ENCODE results near the gene UGT2B7. TPM values are rescaled to one million over a fixed set of nuclear protein-coding genes. Genes with fewer than 3 reads are reported as not detected.

UGT2B7 gene
- total and polyA plus RNA-seq, 10 of the 15 experiments (the other 5 are each of a cell fraction or from before 2014, with no cell fraction given): 0.73 to 2.9 (median 1.2) TPM

DNA sequence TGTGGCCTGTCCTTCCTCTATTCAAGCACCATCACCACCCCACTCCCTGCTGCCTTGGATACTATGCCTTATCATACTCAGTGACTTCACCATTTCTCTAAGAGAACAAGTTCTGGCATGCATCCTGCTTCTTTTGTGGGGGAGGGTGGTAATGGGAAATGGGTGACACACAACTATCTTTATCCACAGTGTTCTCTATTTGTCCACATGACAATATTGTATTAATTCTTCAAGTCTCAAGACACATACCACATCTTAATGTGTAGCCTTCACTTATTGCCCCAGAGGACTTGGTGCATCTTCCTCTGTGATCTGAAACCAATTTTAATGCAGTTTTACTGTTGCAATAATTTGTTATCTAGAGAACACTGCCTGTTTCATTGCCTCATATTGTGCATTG is 29.3 kb upstream of the UGT2B7 start:
- TF ChIP-seq FOS (IDR thresholded peaks at IDR 0.05; ENCODE audit: borderline replicate concordance, extremely low read depth, insufficient read length) (no peak), ATF7 (IDR thresholded peaks at IDR 0.05; ENCODE audit: low read depth) (0 out of 2 replicates have a peak, but pooled peaks have one; percentile 24), NR2C2 (IDR thresholded peaks at IDR 0.05; ENCODE audit: borderline replicate concordance, control insufficient read depth, insufficient read length, low read depth) (no peak), HDAC6 (IDR thresholded peaks at IDR 0.05; ENCODE audit: unreplicated experiment) (no peak)
- Histone ChIP-seq H3K27ac (ENCODE audit: control insufficient read depth, insufficient read depth) (no peak overlapping the region), H3K9me3 (replicated peaks; ENCODE audit: control insufficient read depth, insufficient read depth, low read length) (no peaks in the 10 kb centered on the region), H3K36me3 (ENCODE audit: control insufficient read depth in 2 of 2, insufficient read depth in 2 of 2, low read length in 1 of 2) (no peaks in the 10 kb centered on the region), H4K20me1 (ENCODE audit: control insufficient read depth, insufficient read depth) (no peaks in the 10 kb centered on the region), H3K79me2 (ENCODE audit: control insufficient read depth, insufficient read depth, low read length) (no peaks in the 10 kb centered on the region), H3K4me3 (no peak overlapping the region), H3K9ac (ENCODE audit: control insufficient read depth, insufficient read depth, low read length) (no peak overlapping the region), H2AFZ (ENCODE audit: control insufficient read depth, low read depth, low read length) (no peak overlapping the region), H3K27me3 (replicated peaks in 1 of 2; ENCODE audit: control insufficient read depth in 2 of 2, insufficient read depth in 2 of 2, low read length in 1 of 2) (no peaks in the 10 kb centered on the region), H3K4me2 (ENCODE audit: control insufficient read depth, insufficient read depth) (no peak overlapping the region), H3K4me1 (ENCODE audit: control insufficient read depth, insufficient read depth, low read length) (no peaks in the 10 kb centered on the region)
- ChIA-PET RAD21 (ENCODE audit: unreplicated experiment) (interaction anchor here (0.9 kb wide), 1 partner anchor 39 kb away, joined by 3 read pairs; no protein-coding TSS in a partner anchor), CTCF (no interaction called here), POLR2A (interaction anchor here (0.6 to 1.7 kb wide), 2 partner anchors 9 to 84 kb away, joined by 3 to 6 read pairs; no protein-coding TSS in a partner anchor), SMC1A (ENCODE audit: uncharacterized antibody, unreplicated experiment) (interaction anchor here (0.6 to 1.3 kb wide), 4 partner anchors 18 to 651 kb away, joined by 3 to 4 read pairs (median 3); no protein-coding TSS in a partner anchor)
- no peak for FAIRE-seq
- no peak for DNase-seq (ENCODE audit: low read depth, low spot score)
- intact Hi-C loops (cut with micrococcal nuclease; ENCODE audit: unreplicated experiment) (loop anchor here (10.0 kb wide), 1 partner anchor 442 kb away; no protein-coding TSS in a partner anchor), in situ Hi-C loops (cut with MboI) (loop anchor here (25.0 kb wide), 1 partner anchor 1620 kb away; the partner anchor contains the start of gene UTP3)
- ATAC-seq: peak; percentile 37; the same call in 2 of the 3 replicates
- BruUV-seq (replicated peaks): no TSS peak

GRCh38 chr4:69069085-69069484 is 27.2 kb upstream of the UGT2B7 start:
- ChIA-PET SMC1A (ENCODE audit: uncharacterized antibody, unreplicated experiment) (interaction anchor here (0.7 to 0.9 kb wide), 2 partner anchors 27 to 57 kb away, joined by 3 to 5 read pairs; partner anchors contain the start of gene UGT2B7), RAD21 (ENCODE audit: unreplicated experiment) (no interaction called here), POLR2A (no interaction called here), CTCF (interaction anchor here (1.5 kb wide), 1 partner anchor 8 kb away, joined by 6 read pairs; no protein-coding TSS in a partner anchor)
- Histone ChIP-seq H3K27ac (ENCODE audit: control insufficient read depth, insufficient read depth) (no peak overlapping the region), H3K4me3 (no peak overlapping the region), H3K36me3 (ENCODE audit: control insufficient read depth in 2 of 2, insufficient read depth in 2 of 2, low read length in 1 of 2) (no peaks in the 10 kb centered on the region), H3K9ac (ENCODE audit: control insufficient read depth, insufficient read depth, low read length) (no peak overlapping the region), H2AFZ (ENCODE audit: control insufficient read depth, low read depth, low read length) (no peak overlapping the region), H3K27me3 (replicated peaks in 1 of 2; ENCODE audit: control insufficient read depth in 2 of 2, insufficient read depth in 2 of 2, low read length in 1 of 2) (no peaks in the 10 kb centered on the region), H3K4me1 (ENCODE audit: control insufficient read depth, insufficient read depth, low read length) (no peaks in the 10 kb centered on the region), H3K79me2 (ENCODE audit: control insufficient read depth, insufficient read depth, low read length) (no peaks in the 10 kb centered on the region), H3K4me2 (ENCODE audit: control insufficient read depth, insufficient read depth) (no peak overlapping the region), H3K9me3 (replicated peaks; ENCODE audit: control insufficient read depth, insufficient read depth, low read length) (no peaks in the 10 kb centered on the region), H4K20me1 (ENCODE audit: control insufficient read depth, insufficient read depth) (no peaks in the 10 kb centered on the region)
- in situ Hi-C loops (cut with MboI) (loop anchor here (25.0 kb wide), 1 partner anchor 1618 kb away; the partner anchor contains the start of gene UTP3), intact Hi-C loops (cut with micrococcal nuclease; ENCODE audit: unreplicated experiment) (loop anchor here (10.0 kb wide), 1 partner anchor 444 kb away; no protein-coding TSS in a partner anchor)
- DNase-seq (ENCODE audit: low read depth, low spot score): no peak
- ATAC-seq: no peak
- BruUV-seq (replicated peaks): no TSS peak
- TF ChIP-seq SMAD5 (IDR thresholded peaks at IDR 0.05; ENCODE audit: low read depth): no peak
- no peak for TF ChIP-seq ZNF207 (IDR thresholded peaks at IDR 0.05; ENCODE audit: borderline replicate concordance)
- TF ChIP-seq RFX5 (IDR thresholded peaks at IDR 0.05; ENCODE audit: low read depth, low read length): no peak
- no peak for TF ChIP-seq NR2F1 (conservative IDR thresholded peaks at IDR 0.05)
- no peak for TF ChIP-seq ZNF274 (IDR thresholded peaks at IDR 0.05; ENCODE audit: insufficient read depth, insufficient read length)
- TF ChIP-seq IRF4 (IDR thresholded peaks at IDR 0.05; ENCODE audit: low read depth, low read length): no peak
- TF ChIP-seq, protein P1, sequence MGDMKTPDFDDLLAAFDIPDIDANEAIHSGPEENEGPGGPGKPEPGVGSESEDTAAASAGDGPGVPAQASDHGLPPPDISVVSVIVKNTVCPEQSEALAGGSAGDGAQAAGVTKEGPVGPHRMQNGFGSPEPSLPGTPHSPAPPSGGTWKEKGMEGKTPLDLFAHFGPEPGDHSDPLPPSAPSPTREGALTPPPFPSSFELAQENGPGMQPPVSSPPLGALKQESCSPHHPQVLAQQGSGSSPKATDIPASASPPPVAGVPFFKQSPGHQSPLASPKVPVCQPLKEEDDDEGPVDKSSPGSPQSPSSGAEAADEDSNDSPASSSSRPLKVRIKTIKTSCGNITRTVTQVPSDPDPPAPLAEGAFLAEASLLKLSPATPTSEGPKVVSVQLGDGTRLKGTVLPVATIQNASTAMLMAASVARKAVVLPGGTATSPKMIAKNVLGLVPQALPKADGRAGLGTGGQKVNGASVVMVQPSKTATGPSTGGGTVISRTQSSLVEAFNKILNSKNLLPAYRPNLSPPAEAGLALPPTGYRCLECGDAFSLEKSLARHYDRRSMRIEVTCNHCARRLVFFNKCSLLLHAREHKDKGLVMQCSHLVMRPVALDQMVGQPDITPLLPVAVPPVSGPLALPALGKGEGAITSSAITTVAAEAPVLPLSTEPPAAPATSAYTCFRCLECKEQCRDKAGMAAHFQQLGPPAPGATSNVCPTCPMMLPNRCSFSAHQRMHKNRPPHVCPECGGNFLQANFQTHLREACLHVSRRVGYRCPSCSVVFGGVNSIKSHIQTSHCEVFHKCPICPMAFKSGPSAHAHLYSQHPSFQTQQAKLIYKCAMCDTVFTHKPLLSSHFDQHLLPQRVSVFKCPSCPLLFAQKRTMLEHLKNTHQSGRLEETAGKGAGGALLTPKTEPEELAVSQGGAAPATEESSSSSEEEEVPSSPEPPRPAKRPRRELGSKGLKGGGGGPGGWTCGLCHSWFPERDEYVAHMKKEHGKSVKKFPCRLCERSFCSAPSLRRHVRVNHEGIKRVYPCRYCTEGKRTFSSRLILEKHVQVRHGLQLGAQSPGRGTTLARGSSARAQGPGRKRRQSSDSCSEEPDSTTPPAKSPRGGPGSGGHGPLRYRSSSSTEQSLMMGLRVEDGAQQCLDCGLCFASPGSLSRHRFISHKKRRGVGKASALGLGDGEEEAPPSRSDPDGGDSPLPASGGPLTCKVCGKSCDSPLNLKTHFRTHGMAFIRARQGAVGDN (IDR thresholded peaks at IDR 0.05): no peak
- no peak for TF ChIP-seq DPF2 (IDR thresholded peaks at IDR 0.05)
- TF ChIP-seq STAT3 (IDR thresholded peaks at IDR 0.05; ENCODE audit: low read depth, low read length): no peak
- no peak for TF ChIP-seq POLR2AphosphoS2 (IDR thresholded peaks at IDR 0.05; ENCODE audit: low read depth, low read length)
- no peak for TF ChIP-seq NFXL1 (IDR thresholded peaks at IDR 0.05; ENCODE audit: borderline replicate concordance)
- no peak for FAIRE-seq
- 46% methylated on average over 2 of the region's 2 CpGs for WGBS (ENCODE audit: insufficient coverage, insufficient replicate concordance, low lambda C conversion rate, missing lambda C conversion rate)
